Dermis blood vessel endothelial cell (primary cell): ENCODE results near the gene DUOX2. TPM values are rescaled to one million over a fixed set of nuclear protein-coding genes. Genes with fewer than 3 reads are reported as not detected.

Experiments used
- DNase-seq: peaks from one replicate; pipeline ENCODE4 v3.0.0; 2010
- total RNA-seq: library from RNA; depleted of rRNA; stranded (reverse); fragments of >200 nt; gene quantifications from 2 replicates; pipeline ENCODE4 v1.2.3, GENCODE V29; 2014

Gene DUOX2
- total RNA-seq: not detected in 2 replicates

DNA sequence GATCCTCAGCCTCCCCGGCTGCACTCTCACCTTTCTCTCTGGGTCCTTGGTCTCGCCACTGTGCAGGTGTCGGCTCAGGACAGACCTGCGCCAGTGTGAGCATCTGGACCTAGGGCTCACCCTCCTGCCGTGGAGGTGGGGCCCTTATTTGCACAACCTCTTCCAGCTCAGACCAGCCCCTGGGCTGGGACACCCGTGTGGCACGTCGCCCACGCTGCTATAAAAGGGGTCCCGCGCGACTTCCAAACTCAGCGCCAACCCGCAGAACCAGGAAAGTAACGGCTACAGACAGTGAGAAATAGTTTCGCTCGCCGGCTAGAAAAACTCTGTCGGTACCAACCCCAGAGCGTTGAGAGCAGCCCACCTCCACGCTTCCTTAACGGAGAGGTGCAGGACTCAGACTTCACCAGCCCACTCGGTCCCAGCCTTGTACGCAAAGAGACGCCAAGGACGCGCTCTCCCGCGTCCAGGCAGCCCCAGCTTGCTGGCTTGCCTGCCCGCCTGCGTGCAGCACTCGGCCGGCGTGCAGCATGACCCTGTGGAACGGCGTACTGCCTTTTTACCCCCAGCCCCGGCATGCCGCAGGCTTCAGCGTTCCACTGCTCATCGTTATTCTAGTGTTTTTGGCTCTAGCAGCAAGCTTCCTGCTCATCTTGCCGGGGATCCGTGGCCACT lies at the start of gene DUOX2, which contains the start of gene DUOXA2:
TSS of gene DUOX2 (minus strand) at position 97 of the 675 bp plus-strand sequence. CDS start 761 bp downstream, outside the sequence.
TSS of gene DUOXA2 (plus strand) at position 251 of the 675 bp plus-strand sequence. CDS start at position 531, 280 bp downstream.
- DNase-seq: no peak

DNA sequence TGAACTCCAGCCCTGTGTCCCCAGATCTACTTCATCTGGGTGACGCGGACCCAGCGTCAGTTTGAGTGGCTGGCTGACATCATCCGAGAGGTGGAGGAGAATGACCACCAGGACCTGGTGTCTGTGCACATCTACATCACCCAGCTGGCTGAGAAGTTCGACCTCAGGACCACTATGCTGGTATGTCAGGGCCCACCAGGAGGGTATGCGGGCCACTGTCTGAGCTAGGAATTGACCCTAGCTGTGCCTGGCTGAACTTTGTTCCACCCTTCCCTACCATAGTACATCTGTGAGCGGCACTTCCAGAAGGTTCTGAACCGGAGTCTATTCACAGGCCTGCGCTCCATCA lies 49.5 kb upstream of the DUOX2 start:
- DNase-seq: no peak

DNA sequence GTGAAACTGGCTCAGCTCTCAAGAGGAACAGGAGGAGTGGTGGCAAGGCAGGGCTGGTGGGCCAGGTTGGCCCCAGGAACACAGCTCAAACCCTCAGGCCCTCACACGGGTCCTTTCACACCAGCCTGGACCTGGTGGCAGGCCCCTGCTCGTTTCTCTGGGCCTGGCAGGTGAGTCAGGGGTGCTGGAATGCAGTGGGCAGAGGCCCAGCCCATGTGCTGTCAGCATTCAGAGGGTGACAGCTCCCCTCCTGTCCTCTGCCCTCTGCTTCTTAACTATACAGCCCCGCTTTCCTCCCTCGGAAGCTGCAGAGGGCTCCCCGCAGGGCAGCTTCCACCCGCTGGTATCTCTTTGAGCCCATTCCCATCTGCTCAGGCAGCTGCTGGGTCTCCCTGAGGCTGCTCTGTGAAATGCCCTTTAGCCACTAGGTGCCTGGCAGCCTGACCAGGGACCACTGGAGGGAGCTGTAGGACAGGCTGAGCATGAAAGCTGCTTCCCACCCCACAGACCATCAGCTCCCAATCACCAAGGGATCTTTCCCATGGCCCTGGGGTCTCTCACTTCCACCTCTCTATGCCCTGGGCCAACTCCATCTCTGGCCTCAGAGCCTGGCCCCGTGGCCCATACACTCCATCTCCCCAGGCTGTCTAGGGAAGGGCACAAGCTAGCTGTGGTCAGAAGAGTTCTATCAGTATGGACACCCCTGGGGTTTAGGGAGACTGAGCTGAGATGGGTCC lies 49.0 kb upstream of the DUOX2 start:
- DNase-seq: peak; percentile 91

DNA sequence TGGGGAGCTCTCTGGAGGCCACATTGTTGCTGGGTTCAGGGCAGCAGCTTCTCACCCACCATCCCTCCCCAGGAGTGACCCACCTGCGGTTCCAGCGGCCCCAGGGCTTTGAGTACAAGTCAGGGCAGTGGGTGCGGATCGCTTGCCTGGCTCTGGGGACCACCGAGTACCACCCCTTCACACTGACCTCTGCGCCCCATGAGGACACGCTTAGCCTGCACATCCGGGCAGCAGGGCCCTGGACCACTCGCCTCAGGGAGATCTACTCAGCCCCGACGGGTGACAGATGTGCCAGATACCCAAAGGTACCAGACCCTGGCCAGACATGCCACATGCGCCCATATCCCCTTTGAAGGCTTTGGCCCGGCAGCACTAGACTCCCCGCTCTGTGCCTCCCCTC lies 47.7 kb upstream of the DUOX2 start:
- no peak for DNase-seq

DNA sequence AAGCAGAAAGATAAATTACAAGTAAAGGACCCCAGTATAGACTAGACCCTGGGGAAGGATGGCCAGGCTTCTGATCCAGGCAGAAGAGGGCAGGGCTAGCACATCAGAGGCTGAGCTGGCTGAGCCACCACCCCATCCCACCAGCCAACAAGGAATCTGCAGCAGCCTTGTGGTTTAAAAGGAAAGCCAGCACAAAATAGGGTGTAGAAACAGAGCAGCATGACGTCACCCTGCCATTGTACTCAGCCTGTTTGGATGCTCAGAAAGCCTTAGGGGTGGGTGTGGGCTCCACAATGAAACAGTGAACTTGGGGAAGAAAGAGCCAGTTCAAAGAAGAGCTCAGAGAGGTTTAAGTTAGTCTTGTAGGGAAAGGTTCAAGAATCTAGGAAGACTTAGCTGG lies 44.0 kb upstream of the DUOX2 start:
- peak; percentile 45 for DNase-seq

DNA sequence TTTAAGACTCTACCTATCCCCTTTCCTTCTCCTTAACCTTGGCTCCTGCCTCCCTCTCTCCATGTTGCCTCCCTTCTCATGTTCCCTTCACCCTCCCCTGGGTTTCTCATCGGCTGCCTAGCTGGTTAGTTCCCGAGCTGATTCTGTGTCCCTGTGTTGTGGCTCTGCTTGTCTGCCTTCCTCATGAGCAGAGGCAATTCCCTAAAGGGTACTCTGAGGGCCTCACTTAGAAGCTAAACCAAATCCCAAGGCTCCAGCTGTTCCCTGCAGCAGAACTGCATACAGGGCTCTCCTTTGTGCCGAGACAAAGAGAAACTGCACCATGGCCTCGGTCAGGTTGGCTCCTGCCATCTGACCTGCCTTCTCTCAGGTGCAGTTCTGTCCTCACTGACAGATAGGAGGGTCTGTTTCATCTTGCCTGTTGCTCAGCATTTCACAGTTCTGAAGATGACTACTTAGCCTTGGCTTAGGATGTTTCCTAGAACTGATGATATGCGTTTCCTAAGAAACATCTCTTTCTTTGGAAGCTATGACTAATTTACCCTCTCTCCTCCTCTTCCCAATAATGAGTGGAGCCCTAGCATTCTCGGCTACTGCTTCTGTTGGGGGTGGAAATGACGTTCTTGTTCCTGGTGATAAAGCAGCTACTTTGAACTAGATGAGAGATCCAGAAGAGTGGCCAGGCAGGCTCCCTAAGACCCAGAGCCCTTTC lies 42.9 kb upstream of the DUOX2 start:
- DNase-seq: peak; percentile 24

DNA sequence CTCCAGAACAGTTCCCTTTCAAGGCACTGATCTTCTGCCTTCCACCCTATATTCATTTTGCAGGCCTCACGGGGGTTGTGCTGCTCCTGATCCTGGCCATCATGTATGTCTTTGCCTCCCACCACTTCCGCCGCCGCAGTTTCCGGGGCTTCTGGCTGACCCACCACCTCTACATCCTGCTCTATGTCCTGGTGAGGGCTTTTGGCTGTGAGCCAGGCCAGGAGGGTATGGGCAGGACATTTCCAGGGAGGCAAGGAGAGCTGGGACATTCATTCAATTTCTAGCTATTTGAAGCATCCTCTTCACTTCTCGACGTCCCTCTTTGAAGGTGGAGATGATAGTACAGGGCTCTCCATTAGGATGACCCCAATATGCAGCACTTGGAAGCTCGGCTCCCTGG lies 41.8 kb upstream of the DUOX2 start:
- peak; percentile 12 for DNase-seq

GRCh38 chr15:45151998-45152828 lies 38.2 kb upstream of the DUOX2 start:
- no peak for DNase-seq

DNA sequence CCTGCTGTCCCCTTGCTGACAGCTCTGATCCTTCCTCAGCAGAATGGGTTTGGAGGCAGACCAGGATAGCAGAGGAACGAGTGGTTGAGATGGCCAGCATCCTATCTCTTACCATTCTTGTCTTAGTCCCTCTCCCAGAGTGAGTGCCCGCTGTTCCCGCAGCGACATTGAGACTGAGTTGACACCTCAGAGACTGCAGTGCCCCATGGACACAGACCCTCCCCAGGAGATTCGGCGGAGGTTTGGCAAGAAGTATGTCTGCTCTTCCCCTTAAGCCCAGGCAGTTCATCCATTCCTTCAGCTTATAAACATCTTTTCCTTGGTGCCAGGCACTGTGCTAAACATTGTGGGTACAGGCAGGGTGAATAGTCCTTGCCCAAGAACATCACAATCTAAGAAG lies 37.0 kb upstream of the DUOX2 start:
- no peak for DNase-seq

GRCh38 chr15:45150481-45150880 lies 36.5 kb upstream of the DUOX2 start:
- DNase-seq: no peak

GRCh38 chr15:45149060-45149459 lies 35.1 kb upstream of the DUOX2 start:
- DNase-seq: no peak

- no peak for DNase-seq
Observed at GRCh38 chr15:45148076-45149059, 34.4 kb upstream of the DUOX2 start.

DNA sequence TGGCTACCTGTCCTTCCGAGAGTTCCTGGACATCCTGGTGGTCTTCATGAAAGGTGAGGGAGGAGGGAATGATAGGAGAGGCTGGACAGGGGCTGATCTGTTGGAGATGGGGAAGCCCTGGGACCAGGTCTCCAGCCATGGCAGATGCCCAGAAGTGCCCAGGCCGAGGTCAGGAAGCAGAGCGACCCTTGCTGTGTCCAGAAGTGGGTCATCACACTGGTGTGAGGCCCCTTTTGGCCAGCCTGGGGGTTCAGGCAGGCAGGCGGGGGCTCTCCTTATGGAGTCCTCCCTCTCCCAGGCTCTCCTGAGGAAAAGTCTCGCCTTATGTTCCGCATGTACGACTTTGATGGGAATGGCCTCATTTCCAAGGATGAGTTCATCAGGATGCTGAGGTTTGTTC lies 33.6 kb upstream of the DUOX2 start:
- no peak for DNase-seq

GRCh38 chr15:45146405-45146804 lies 32.4 kb upstream of the DUOX2 start:
- no peak for DNase-seq

GRCh38 chr15:45144775-45145174 lies 30.8 kb upstream of the DUOX2 start:
- DNase-seq: no peak

DNA sequence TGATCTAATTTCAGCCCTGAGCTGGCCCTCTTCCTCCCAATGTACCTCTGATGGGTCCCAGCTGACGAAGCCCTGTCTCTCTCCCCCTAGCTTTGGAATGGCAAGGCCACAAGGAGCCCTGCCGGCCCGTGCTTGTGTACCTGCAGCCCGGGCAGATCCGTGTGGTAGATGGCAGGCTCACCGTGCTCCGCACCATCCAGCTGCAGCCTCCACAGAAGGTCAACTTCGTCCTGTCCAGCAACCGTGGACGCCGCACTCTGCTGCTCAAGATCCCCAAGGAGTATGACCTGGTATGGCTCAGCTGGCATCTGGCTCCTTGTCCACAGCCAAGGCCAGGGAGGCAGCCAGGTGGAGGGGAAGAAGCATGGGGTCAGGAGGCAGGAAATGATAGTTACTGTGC lies 30.0 kb upstream of the DUOX2 start:
- DNase-seq: no peak

DNA sequence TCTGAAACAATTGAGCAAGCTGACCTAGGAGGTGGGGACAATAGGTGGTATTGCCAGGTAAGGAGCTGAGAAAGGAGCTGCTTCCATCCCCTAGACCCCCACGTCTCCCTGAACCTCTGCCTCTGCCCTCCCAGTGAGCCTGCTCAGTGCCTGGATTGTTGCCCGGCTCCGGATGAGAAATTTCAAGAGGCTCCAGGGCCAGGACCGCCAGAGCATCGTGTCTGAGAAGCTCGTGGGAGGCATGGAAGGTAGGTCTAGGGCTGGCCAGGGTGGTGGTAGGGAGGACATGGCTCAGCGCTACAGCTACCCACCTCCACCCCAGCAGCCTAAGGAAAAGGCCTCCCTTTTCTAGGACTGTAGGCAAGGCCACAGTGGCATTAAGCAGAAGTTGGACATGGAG lies 29.1 kb upstream of the DUOX2 start:
- no peak for DNase-seq

- DNase-seq: no peak
Observed at GRCh38 chr15:45141386-45141785, 27.4 kb upstream of the DUOX2 start.

GRCh38 chr15:45140557-45141250 lies 26.7 kb upstream of the DUOX2 start:
- no peak for DNase-seq

GRCh38 chr15:45139770-45140169 lies 25.8 kb upstream of the DUOX2 start:
- no peak for DNase-seq
